ENCODE measurements around the gene HNRNPUL1. TPM values are rescaled to one million over a fixed set of nuclear protein-coding genes. Genes with fewer than 3 reads are reported as not detected.

HNRNPUL1 gene
- total and polyA plus RNA-seq, 2 donors (not counting 1 experiment from before 2014, with no cell fraction given): 36.4 to 58.1 TPM

DNA sequence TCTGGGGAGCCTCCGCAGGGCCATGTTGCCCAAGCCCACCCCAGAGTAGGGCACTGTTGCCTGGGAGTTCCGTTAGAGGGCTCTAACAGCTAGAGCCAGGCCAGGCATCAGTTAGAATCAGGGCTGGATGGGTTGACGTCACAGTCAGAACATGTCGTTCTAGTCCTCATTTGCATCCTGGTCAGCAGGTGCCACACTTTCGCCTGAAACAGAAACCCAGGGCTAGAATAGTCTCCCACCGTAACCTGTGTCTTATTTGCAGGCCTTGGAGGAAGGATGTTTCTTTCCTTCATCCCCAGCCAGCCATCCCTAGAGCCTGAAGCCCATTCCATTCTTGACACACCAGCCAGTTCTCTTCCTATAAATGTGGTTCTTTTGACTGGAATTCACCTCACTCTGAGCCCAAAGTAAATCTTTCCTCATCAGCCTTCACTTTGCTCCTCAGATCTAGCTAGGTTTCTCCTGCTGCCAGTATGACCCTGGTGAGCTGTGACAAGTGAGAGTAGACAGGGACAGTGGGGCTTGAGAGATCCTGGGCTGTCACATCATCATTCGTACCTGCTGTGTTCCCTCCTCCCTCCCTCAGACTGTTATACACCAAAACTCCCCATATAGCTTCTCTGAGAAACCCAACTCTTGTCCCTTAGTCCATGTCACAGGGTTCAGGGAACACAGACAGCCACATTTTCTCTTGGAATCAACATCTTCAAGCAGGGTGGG lies 33.6 kb downstream of the HNRNPUL1 start:
- H3K36me3 ChIP-seq (ENCODE audit: control insufficient read depth, insufficient read depth, low read length): peaks cover 42% of the 10 kb centered on the region

DNA sequence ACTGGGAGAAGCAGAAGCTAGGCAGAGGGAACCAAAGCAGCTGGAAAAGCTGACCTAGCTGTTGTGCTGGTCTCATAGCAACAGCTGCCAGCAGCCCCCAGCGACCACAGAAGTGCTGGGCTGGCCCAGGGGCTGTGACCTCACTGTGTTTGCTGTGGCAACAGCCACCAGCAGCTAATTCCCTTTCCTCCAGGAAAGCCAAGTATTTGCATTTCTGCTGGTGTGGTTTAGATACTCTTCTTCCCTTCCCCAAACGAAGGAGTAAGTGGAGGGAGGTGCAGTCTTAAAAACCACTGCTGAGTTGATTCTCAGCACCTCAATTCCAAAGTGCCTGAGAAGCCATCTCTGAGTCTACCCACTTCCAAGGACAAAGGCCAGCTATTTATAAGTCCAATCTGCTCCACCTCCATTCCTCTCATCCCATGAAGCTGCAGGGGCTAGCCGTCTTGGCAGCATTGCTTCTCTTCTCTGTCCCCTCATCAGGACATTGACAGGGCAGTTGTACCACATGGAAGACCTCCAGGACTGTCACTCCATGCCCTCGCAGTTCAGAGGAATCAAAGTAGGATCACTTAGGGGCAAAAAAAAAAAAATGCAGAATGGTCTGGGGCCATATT lies 34.3 kb downstream of the HNRNPUL1 start:
- peaks cover 7% of the 10 kb centered on the region for H3K79me2 ChIP-seq (ENCODE audit: control insufficient read depth, insufficient read depth, low read length)
- no peaks in the 10 kb centered on the region for H3K9me3 ChIP-seq (ENCODE audit: control insufficient read depth, insufficient read depth, low read depth, low read length)
- peak; percentile 77 to 81 for DNase-seq (ENCODE audit: low read depth in 2 of 2)
- H3K36me3 ChIP-seq (ENCODE audit: control insufficient read depth, insufficient read depth, low read length): peaks cover 45% of the 10 kb centered on the region
- peak overlapping the region; percentile 72 for H3K9ac ChIP-seq (ENCODE audit: insufficient read depth, low read length)
- peak overlapping the region; percentile 93 for H3K27ac ChIP-seq (ENCODE audit: insufficient read depth, low read length)
- H3K27me3 ChIP-seq (ENCODE audit: control insufficient read depth, insufficient read depth, low read length): no peaks in the 10 kb centered on the region
- H4K20me1 ChIP-seq (ENCODE audit: control insufficient read depth, extremely low read depth, insufficient read depth, low read length): no peaks in the 10 kb centered on the region
- peak overlapping the region; percentile 38 for H3K4me2 ChIP-seq (ENCODE audit: extremely low read depth, insufficient read depth, low read length)
- TF ChIP-seq EZH2 (IDR thresholded peaks at IDR 0.05; ENCODE audit: low read length, missing control alignments) (no peak), CTCF (conservative IDR thresholded peaks at IDR 0.05 in 1 of 2, IDR thresholded peaks at IDR 0.05 in 1 of 2; ENCODE audit: low read depth in 1 of 2, low read length in 2 of 2) (no peak)
- peaks cover 30% of the 10 kb centered on the region for H3K4me1 ChIP-seq (ENCODE audit: control insufficient read depth, extremely low read depth, insufficient read depth, low read length)
- H2AFZ ChIP-seq (ENCODE audit: low read length): no peak overlapping the region
- no peak overlapping the region for H3K4me3 ChIP-seq (replicated peaks in 1 of 4; ENCODE audit: control extremely low read depth in 1 of 4, insufficient read depth in 1 of 4, low read depth in 3 of 4, low read length in 4 of 4)

More for the DNA sequence above, 33.6 kb downstream of the HNRNPUL1 start:
- H3K79me2 ChIP-seq (ENCODE audit: control insufficient read depth, insufficient read depth, low read length): peaks cover 7% of the 10 kb centered on the region
- H3K9ac ChIP-seq (ENCODE audit: insufficient read depth, low read length): peak overlapping the region; percentile 72
- H3K4me2 ChIP-seq (ENCODE audit: extremely low read depth, insufficient read depth, low read length): peak overlapping the region; percentile 23
- H2AFZ ChIP-seq (ENCODE audit: low read length): no peak overlapping the region
- H3K27ac ChIP-seq (ENCODE audit: insufficient read depth, low read length): peak overlapping the region; percentile 93
- no peak for TF ChIP-seq EZH2 (IDR thresholded peaks at IDR 0.05; ENCODE audit: low read length, missing control alignments)
- no peak for TF ChIP-seq CTCF (conservative IDR thresholded peaks at IDR 0.05 in 1 of 2, IDR thresholded peaks at IDR 0.05 in 1 of 2; ENCODE audit: low read depth in 1 of 2, low read length in 2 of 2)
- H3K4me3 ChIP-seq (replicated peaks in 1 of 4; ENCODE audit: control extremely low read depth in 1 of 4, insufficient read depth in 1 of 4, low read depth in 3 of 4, low read length in 4 of 4): no peak overlapping the region
- H3K27me3 ChIP-seq (ENCODE audit: control insufficient read depth, insufficient read depth, low read length): no peaks in the 10 kb centered on the region
- DNase-seq (ENCODE audit: low read depth in 2 of 2): no peak
- peaks cover 30% of the 10 kb centered on the region for H3K4me1 ChIP-seq (ENCODE audit: control insufficient read depth, extremely low read depth, insufficient read depth, low read length)
- no peaks in the 10 kb centered on the region for H4K20me1 ChIP-seq (ENCODE audit: control insufficient read depth, extremely low read depth, insufficient read depth, low read length)
- no peaks in the 10 kb centered on the region for H3K9me3 ChIP-seq (ENCODE audit: control insufficient read depth, insufficient read depth, low read depth, low read length)

DNA sequence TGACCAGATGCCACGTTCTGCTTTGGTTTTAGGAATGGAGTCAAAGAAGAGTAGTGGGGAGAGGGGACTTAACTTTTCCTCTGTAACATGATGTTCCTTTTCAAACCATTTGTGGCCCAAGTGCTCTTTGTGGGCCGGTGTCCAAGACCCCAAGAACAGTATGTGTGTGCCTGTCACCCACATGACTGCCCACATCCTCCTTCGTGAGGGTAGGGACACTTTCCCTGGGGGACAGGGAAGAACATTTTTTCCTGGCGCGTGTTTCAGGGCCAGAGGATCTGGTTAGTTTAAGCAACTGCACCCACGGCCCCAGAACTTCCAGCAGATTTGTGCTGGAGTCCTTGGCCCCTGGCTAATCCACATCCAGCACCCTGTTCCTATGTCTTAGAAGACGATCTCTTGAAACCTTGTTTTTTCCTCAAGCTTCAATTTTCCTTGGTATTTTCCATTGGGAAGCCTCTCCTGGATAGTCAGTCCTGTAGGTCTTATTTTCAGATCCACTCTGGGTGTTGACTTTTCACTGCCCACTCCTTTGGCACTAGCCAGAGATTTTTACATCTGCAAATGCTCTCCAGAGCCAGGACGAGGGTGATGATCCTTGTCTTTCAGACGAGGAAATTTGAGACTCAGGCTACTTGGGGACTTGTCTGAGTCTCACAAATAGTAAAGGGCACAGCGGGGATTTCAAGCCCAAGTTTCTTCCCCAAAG lies 35.0 kb downstream of the HNRNPUL1 start:
- H3K4me2 ChIP-seq (ENCODE audit: extremely low read depth, insufficient read depth, low read length): no peak overlapping the region
- no peaks in the 10 kb centered on the region for H3K27me3 ChIP-seq (ENCODE audit: control insufficient read depth, insufficient read depth, low read length)
- peak overlapping the region; percentile 58 for H3K9ac ChIP-seq (ENCODE audit: insufficient read depth, low read length)
- H3K9me3 ChIP-seq (ENCODE audit: control insufficient read depth, insufficient read depth, low read depth, low read length): no peaks in the 10 kb centered on the region
- H2AFZ ChIP-seq (ENCODE audit: low read length): no peak overlapping the region
- H3K4me3 ChIP-seq (replicated peaks in 1 of 4; ENCODE audit: control extremely low read depth in 1 of 4, insufficient read depth in 1 of 4, low read depth in 3 of 4, low read length in 4 of 4): no peak overlapping the region
- peaks cover 30% of the 10 kb centered on the region for H3K4me1 ChIP-seq (ENCODE audit: control insufficient read depth, extremely low read depth, insufficient read depth, low read length)
- H4K20me1 ChIP-seq (ENCODE audit: control insufficient read depth, extremely low read depth, insufficient read depth, low read length): no peaks in the 10 kb centered on the region
- peaks cover 7% of the 10 kb centered on the region for H3K79me2 ChIP-seq (ENCODE audit: control insufficient read depth, insufficient read depth, low read length)
- H3K36me3 ChIP-seq (ENCODE audit: control insufficient read depth, insufficient read depth, low read length): peaks cover 41% of the 10 kb centered on the region
- peak overlapping the region; percentile 93 for H3K27ac ChIP-seq (ENCODE audit: insufficient read depth, low read length)
- TF ChIP-seq EZH2 (IDR thresholded peaks at IDR 0.05; ENCODE audit: low read length, missing control alignments): no peak
- peak; percentile 11 to 13 for DNase-seq (ENCODE audit: low read depth in 2 of 2)

Data from fibroblast of lung (primary cell).